ENCODE results near the gene CREM.
A peak's percentile ranks its signal among the peaks of the same experiment; 100 is the strongest.
"Not testable (repeated sequence)": the region's sequence is repeated elsewhere in the genome, so short reads cannot be mapped to it uniquely, and the experiment has no call there.

The CREM gene

DNA sequence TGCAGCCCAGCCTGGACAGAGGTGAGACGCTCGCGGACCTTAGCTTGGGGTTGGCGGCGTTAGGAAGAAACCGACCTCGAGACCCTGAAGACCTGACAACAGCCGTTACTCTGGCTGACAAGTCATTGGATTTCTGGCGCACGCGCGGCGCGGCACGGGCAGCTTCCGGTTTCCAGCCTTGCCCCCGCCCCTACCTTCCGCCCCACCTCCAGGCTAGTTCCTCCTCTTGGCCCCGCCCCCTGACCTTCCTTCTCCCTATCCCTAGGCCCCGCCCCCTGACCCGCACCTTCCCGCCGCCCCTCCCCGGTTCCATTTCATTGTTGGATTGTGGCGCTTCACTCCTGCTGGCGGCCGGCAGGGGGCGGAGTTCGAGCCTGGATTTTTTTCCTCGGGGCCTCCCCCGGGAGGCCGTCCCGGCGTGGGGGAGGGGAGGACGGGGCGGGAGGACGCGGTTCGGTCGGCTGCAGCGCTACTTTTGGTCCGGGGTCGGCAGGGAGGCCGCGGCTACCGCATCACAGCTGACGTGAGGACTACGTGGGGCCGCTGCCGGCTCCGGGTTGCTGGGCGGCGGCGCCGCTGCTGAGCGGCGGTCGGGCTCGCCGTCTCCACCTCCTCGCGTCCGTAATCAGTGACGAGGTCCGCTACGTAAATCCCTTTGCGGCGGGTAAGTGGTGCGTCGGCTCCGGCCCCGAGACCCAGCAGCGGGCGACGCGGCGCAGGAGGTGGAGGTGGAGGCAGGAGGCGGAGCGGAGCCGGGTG, at the start of gene CREM:
Gene CREM (plus strand): TSS at position 317 of the 759 bp plus-strand sequence. CDS start 10,990 bp downstream, outside the sequence.
- H2AFZ ChIP-seq (ENCODE audit: low read length) = peak within 1 kb of the TSS; percentile 86
- TF ChIP-seq, protein P1, sequence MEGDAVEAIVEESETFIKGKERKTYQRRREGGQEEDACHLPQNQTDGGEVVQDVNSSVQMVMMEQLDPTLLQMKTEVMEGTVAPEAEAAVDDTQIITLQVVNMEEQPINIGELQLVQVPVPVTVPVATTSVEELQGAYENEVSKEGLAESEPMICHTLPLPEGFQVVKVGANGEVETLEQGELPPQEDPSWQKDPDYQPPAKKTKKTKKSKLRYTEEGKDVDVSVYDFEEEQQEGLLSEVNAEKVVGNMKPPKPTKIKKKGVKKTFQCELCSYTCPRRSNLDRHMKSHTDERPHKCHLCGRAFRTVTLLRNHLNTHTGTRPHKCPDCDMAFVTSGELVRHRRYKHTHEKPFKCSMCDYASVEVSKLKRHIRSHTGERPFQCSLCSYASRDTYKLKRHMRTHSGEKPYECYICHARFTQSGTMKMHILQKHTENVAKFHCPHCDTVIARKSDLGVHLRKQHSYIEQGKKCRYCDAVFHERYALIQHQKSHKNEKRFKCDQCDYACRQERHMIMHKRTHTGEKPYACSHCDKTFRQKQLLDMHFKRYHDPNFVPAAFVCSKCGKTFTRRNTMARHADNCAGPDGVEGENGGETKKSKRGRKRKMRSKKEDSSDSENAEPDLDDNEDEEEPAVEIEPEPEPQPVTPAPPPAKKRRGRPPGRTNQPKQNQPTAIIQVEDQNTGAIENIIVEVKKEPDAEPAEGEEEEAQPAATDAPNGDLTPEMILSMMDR (conservative IDR thresholded peaks at IDR 0.05; ENCODE audit: low read length) = peak; percentile 79
- no peak for TF ChIP-seq EZH2phosphoT487 (IDR thresholded peaks at IDR 0.05; ENCODE audit: borderline replicate concordance)

DNA sequence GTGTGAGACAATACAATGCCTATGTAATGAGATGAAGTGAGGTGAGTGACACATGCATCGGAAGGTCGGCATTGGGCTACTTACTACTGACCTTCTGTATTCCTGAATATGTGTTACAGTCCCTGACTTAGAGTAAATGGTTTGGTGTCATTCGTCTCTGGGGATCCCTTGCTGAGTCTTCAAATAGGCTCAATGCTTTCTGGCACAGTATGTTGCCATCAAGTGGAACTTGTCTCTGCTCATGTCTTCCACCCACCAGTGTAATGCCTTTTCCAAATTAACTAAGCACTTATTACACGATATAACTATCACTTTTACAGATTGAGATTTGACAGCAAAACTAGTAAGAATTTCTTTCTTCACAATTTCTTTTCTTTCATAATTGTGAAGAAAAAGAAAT, 47.4 kb upstream of the CREM start:
- no peak overlapping the region for H2AFZ ChIP-seq (ENCODE audit: low read length)
- no peaks in the 10 kb centered on the region for H3K9me3 ChIP-seq (ENCODE audit: insufficient read depth, low read depth, low read length)
- H3K4me3 ChIP-seq (ENCODE audit: low read length, poor library complexity, severe bottlenecking) = no peak overlapping the region
- TF ChIP-seq, protein P1 (conservative IDR thresholded peaks at IDR 0.05; ENCODE audit: low read length) = no peak
- no peak for TF ChIP-seq EZH2phosphoT487 (IDR thresholded peaks at IDR 0.05; ENCODE audit: borderline replicate concordance)
- no peaks in the 10 kb centered on the region for H3K27me3 ChIP-seq (ENCODE audit: insufficient read depth, low read length, poor library complexity, severe bottlenecking)
- H3K36me3 ChIP-seq (ENCODE audit: insufficient read depth, low read length) = peaks cover 3% of the 10 kb centered on the region; the same call in 1 of the 2 replicates
- peaks cover 6% of the 10 kb centered on the region for H3K4me1 ChIP-seq (ENCODE audit: insufficient read depth, low read length, poor library complexity, severe bottlenecking)
- H4K20me1 ChIP-seq (ENCODE audit: insufficient read depth, low read length, poor library complexity, severe bottlenecking) = no peaks in the 10 kb centered on the region
- H3K4me2 ChIP-seq (ENCODE audit: low read depth, low read length, poor library complexity, severe bottlenecking) = no peak overlapping the region
- H3K79me2 ChIP-seq (ENCODE audit: insufficient read depth, low read length) = peaks cover 72% of the 10 kb centered on the region
- H3F3A ChIP-seq (ENCODE audit: low read depth) = no peaks in the 10 kb centered on the region
- H3K9ac ChIP-seq (ENCODE audit: low read depth, low read length, poor library complexity, severe bottlenecking) = no peak overlapping the region
- H3K9me2 ChIP-seq (replicated peaks; ENCODE audit: low read depth, low read length) = no peaks in the 10 kb centered on the region

More for the DNA sequence above, at the start of gene CREM:
- no peaks in the 10 kb centered on the region for H3K9me3 ChIP-seq (ENCODE audit: insufficient read depth, low read depth, low read length)
- H3K4me3 ChIP-seq (ENCODE audit: low read length, poor library complexity, severe bottlenecking) = peak within 1 kb of the TSS; percentile 98
- peaks cover 15% of the 10 kb centered on the region; the same call in 1 of the 2 replicates for H3F3A ChIP-seq (ENCODE audit: low read depth)
- H3K4me1 ChIP-seq (ENCODE audit: insufficient read depth, low read length, poor library complexity, severe bottlenecking) = peaks cover 47% of the 10 kb centered on the region
- peak within 1 kb of the TSS; percentile 78 for H3K4me2 ChIP-seq (ENCODE audit: low read depth, low read length, poor library complexity, severe bottlenecking)
- no peaks in the 10 kb centered on the region for H3K36me3 ChIP-seq (ENCODE audit: insufficient read depth, low read length)
- H3K9ac ChIP-seq (ENCODE audit: low read depth, low read length, poor library complexity, severe bottlenecking) = peak within 1 kb of the TSS; percentile 92
- peaks cover 34% of the 10 kb centered on the region for H3K79me2 ChIP-seq (ENCODE audit: insufficient read depth, low read length)
- H3K9me2 ChIP-seq (replicated peaks; ENCODE audit: low read depth, low read length) = no peaks in the 10 kb centered on the region
- peaks cover 7% of the 10 kb centered on the region for H4K20me1 ChIP-seq (ENCODE audit: insufficient read depth, low read length, poor library complexity, severe bottlenecking)
- H3K27me3 ChIP-seq (ENCODE audit: insufficient read depth, low read length, poor library complexity, severe bottlenecking) = no peaks in the 10 kb centered on the region

DNA sequence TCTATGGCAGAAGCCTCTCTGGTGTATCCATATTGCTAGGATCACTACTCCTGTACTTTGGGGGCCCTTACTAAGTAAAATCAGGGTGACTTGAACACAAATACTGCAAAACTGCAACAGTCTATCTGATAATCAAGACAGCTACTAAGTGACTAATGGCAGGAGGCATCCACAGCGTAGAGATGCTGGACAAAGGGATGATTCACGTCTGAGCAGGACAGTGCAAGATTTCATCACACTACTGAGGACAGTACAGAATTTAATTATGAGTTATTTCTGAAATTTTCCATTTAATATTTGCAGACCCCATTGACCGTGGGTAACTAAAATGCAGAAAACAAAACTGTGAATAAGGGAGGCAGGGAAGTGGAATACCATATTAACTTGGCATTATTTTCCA, 46.9 kb upstream of the CREM start:
- H2AFZ ChIP-seq (ENCODE audit: low read length) = no peak overlapping the region
- H3K79me2 ChIP-seq (ENCODE audit: insufficient read depth, low read length) = peaks cover 72% of the 10 kb centered on the region
- TF ChIP-seq EZH2phosphoT487 (IDR thresholded peaks at IDR 0.05; ENCODE audit: borderline replicate concordance) = no peak
- TF ChIP-seq, protein P1 (conservative IDR thresholded peaks at IDR 0.05; ENCODE audit: low read length) = no peak
- H3K27me3 ChIP-seq (ENCODE audit: insufficient read depth, low read length, poor library complexity, severe bottlenecking) = no peaks in the 10 kb centered on the region
- no peak overlapping the region for H3K9ac ChIP-seq (ENCODE audit: low read depth, low read length, poor library complexity, severe bottlenecking)
- H3K9me2 ChIP-seq (replicated peaks; ENCODE audit: low read depth, low read length) = no peaks in the 10 kb centered on the region
- H3K4me2 ChIP-seq (ENCODE audit: low read depth, low read length, poor library complexity, severe bottlenecking) = no peak overlapping the region
- no peaks in the 10 kb centered on the region for H4K20me1 ChIP-seq (ENCODE audit: insufficient read depth, low read length, poor library complexity, severe bottlenecking)
- H3K4me1 ChIP-seq (ENCODE audit: insufficient read depth, low read length, poor library complexity, severe bottlenecking) = peaks cover 6% of the 10 kb centered on the region
- H3F3A ChIP-seq (ENCODE audit: low read depth) = no peaks in the 10 kb centered on the region
- no peaks in the 10 kb centered on the region for H3K9me3 ChIP-seq (ENCODE audit: insufficient read depth, low read depth, low read length)
- peaks cover 3% of the 10 kb centered on the region; the same call in 1 of the 2 replicates for H3K36me3 ChIP-seq (ENCODE audit: insufficient read depth, low read length)
- H3K4me3 ChIP-seq (ENCODE audit: low read length, poor library complexity, severe bottlenecking) = no peak overlapping the region

DNA sequence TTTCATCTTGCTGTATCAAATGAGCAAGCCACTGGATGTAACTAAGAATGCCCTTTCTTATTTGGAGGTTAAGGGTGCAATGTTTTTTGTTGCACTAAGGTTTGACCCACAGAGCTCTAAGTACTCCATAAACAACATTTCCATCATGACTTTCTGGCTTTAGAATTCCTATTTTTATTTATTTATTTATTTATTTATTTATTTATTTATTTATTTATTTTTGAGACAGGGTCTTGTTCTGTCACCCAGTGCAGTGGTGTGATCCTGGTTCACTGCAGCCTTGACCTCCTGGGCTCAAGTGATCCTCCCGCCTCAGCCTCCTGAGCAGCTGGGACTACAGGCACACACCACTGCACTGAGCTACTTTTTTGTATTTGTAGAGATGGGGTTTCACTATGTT, 46.4 kb upstream of the CREM start:
- H3K9me3 ChIP-seq (ENCODE audit: insufficient read depth, low read depth, low read length); H3K4me3 ChIP-seq (ENCODE audit: low read length, poor library complexity, severe bottlenecking); H3K4me2 ChIP-seq (ENCODE audit: low read depth, low read length, poor library complexity, severe bottlenecking); H3K36me3 ChIP-seq (ENCODE audit: insufficient read depth, low read length); H3K4me1 ChIP-seq (ENCODE audit: insufficient read depth, low read length, poor library complexity, severe bottlenecking); H2AFZ ChIP-seq (ENCODE audit: low read length); H3K9me2 ChIP-seq (replicated peaks; ENCODE audit: low read depth, low read length); H3K9ac ChIP-seq (ENCODE audit: low read depth, low read length, poor library complexity, severe bottlenecking); H3F3A ChIP-seq (ENCODE audit: low read depth); H3K27me3 ChIP-seq (ENCODE audit: insufficient read depth, low read length, poor library complexity, severe bottlenecking); H4K20me1 ChIP-seq (ENCODE audit: insufficient read depth, low read length, poor library complexity, severe bottlenecking): not testable (repeated sequence)
- H3K79me2 ChIP-seq (ENCODE audit: insufficient read depth, low read length) = peaks cover 70% of the 10 kb centered on the region

All from Loucy (cell line).